Endothelial cell of umbilical vein (primary cell): ENCODE measurements around the gene SIGMAR1. TPM values are rescaled to one million over a fixed set of nuclear protein-coding genes. Genes with fewer than 3 reads are reported as not detected.

ENCODE experiments used
- BruUV-seq: library from RNA; stranded (reverse); fragments of 400-500 nt; replicated peaks from 2 replicates; lab custom pipeline; 2021; lab: Mats Ljungman, UMichigan
- CTCF ChIA-PET: fragments of 300-600, 350-600 bp; sonication (Branson Sonifier 250); formaldehyde crosslinking; loops from one replicate; lab custom pipeline; 2021; ENCODE audit warnings: antibody characterized with exemption, inconsistent platforms; lab: Charles Lee
- POLR2A ChIA-PET: fragments of 300-600, 350-600 bp; sonication (Branson Sonifier 250); formaldehyde crosslinking; loops from one replicate; lab custom pipeline; 2021; ENCODE audit warnings: antibody characterized with exemption, inconsistent platforms; lab: Charles Lee
- DNase-seq: peaks from one replicate; pipeline ENCODE4 v3.0.0-alpha.2; 2011; ENCODE audit warnings: low read depth, low spot score
- FAIRE-seq: peaks from 2 replicates; lab custom pipeline; 2011; peaks lifted over from hg19 to GRCh38; lab: Jason Lieb, UNC
- H2AFZ ChIP-seq: 2 replicates; pipeline ENCODE4 v1.6.0; 2012; ENCODE audit warnings: low read depth, low read length, control low read depth, inconsistent platforms
- H3K27ac ChIP-seq: 2 replicates; pipeline ENCODE4 v1.5.1; 2011; ENCODE audit warnings: low read depth, mild to moderate bottlenecking, control low read depth, low read length, moderate library complexity; ENCODE audit not compliant: insufficient read depth
- H3K27me3 ChIP-seq, 2 experiments: 2 replicates each; pipeline versions ENCODE4 v1.6.0 to v1.6.1; 2011; ENCODE audit warnings: low read length in 2 of 2, mixed read lengths in 1 of 2; ENCODE audit not compliant: control insufficient read depth in 2 of 2, insufficient read depth in 2 of 2
- H3K36me3 ChIP-seq, 2 experiments: 2 replicates in 1 of 2; 3 replicates in 1 of 2; pipeline ENCODE4 v1.5.1; 2011; ENCODE audit warnings: low read length in 2 of 2, mild to moderate bottlenecking in 1 of 2, moderate library complexity in 1 of 2; ENCODE audit not compliant: control insufficient read depth in 2 of 2, insufficient read depth in 2 of 2; ENCODE audit errors: extremely low read depth in 1 of 2
- H3K4me1 ChIP-seq: 3 replicates; pipeline ENCODE4 v1.5.1; 2011; ENCODE audit warnings: mild to moderate bottlenecking, low read length; ENCODE audit not compliant: control insufficient read depth, insufficient read depth; ENCODE audit errors: extremely low read depth
- H3K4me2 ChIP-seq: 2 replicates; pipeline ENCODE4 v1.6.1; 2011; ENCODE audit warnings: low read length, control low read depth, mixed read lengths; ENCODE audit not compliant: insufficient read depth
- H3K4me3 ChIP-seq, 3 experiments: fragments of 200-600 bp in 1 of 3; sonication (generic), shearing (Covaris generic) in 1 of 3; replicated peaks in 1 of 3; 2 replicates each; pipeline ENCODE4 v1.5.1; 2011 to 2016; ENCODE audit warnings: control low read depth in 3 of 3, low read length in 3 of 3, mild to moderate bottlenecking in 2 of 3, inconsistent platforms in 1 of 3, low read depth in 1 of 3, moderate library complexity in 1 of 3; ENCODE audit not compliant: insufficient read depth in 1 of 3
- H3K79me2 ChIP-seq: 2 replicates; pipeline ENCODE4 v1.6.0; 2012; ENCODE audit warnings: low read length, inconsistent platforms; ENCODE audit not compliant: control insufficient read depth, insufficient read depth
- H3K9ac ChIP-seq: replicated peaks from 2 replicates; pipeline ENCODE3; 2011; ENCODE audit warnings: low read length, control low read depth; ENCODE audit not compliant: insufficient read depth; ENCODE audit errors: extremely low read depth
- H3K9me1 ChIP-seq: replicated peaks from 3 replicates; pipeline ENCODE4 v1.6.0; 2011; ENCODE audit warnings: mild to moderate bottlenecking, low read length; ENCODE audit not compliant: control insufficient read depth, insufficient read depth; ENCODE audit errors: extremely low read depth
- H3K9me3 ChIP-seq: replicated peaks from 2 replicates; pipeline ENCODE4 v1.5.1; 2012; ENCODE audit warnings: low read length, inconsistent platforms; ENCODE audit not compliant: control insufficient read depth, insufficient read depth
- H4K20me1 ChIP-seq: replicated peaks from 2 replicates; pipeline ENCODE3; 2011; ENCODE audit warnings: mild to moderate bottlenecking, low read length; ENCODE audit not compliant: control insufficient read depth, insufficient read depth; ENCODE audit errors: extremely low read depth
- EZH2 ChIP-seq: IDR thresholded peaks from 2 replicates; pipeline ENCODE4 v1.6.1; 2012; ENCODE audit warnings: borderline replicate concordance, low read depth, mild to moderate bottlenecking, moderate library complexity, low read length, inconsistent platforms; ENCODE audit not compliant: severe bottlenecking
- GATA2 ChIP-seq: IDR thresholded peaks from 2 replicates; pipeline ENCODE4 v1.7.0; 2011; ENCODE audit warnings: low read depth, mild to moderate bottlenecking, moderate library complexity, mixed read lengths, low read length; ENCODE audit not compliant: insufficient read length, insufficient read depth
- MYC ChIP-seq: IDR thresholded peaks from one replicate; pipeline ENCODE4 v1.6.1; 2011; ENCODE audit warnings: mild to moderate bottlenecking, low read depth, low read length
- POLR2AphosphoS5 ChIP-seq: IDR thresholded peaks from 2 replicates; pipeline ENCODE4 v1.6.1; 2012; ENCODE audit warnings: low read depth, mild to moderate bottlenecking, control low read depth, low read length, moderate library complexity; ENCODE audit not compliant: insufficient read depth
- dilution Hi-C: fragments of 300-500 bp; cut with MboI; formaldehyde crosslinking; loops from one replicate; pipeline ENCODE4 v1.15.0; 2019; ENCODE audit warnings: low sequenced_read_pairs; ENCODE audit not compliant: extremely low pct_ligation_motif_present
- intact Hi-C: fragments of 100-400 bp; cut with micrococcal nuclease; formaldehyde crosslinking; loops from one replicate; pipeline ENCODE4 v1.10.0; 2022
- polyA plus RNA-seq, 4 experiments: library from polyadenylated mRNA; depleted of rRNA in 3 of 4; stranded (reverse) in 3 of 4; unstranded in 1 of 4; fragments of >200 nt; gene quantifications; 2 replicates each; pipeline versions ENCODE4 v1.2.1 to v1.2.3, GENCODE V29; 2011 to 2012; ENCODE audit warnings: missing spikeins in 1 of 4
- total RNA-seq: library from RNA; stranded (reverse); gene quantifications from 2 replicates; pipeline ENCODE4 v1.2.3, GENCODE V29; 2021
- TF ChIP-seq, protein P1 (sequence below): IDR thresholded peaks from 2 replicates; pipeline ENCODE4 v1.6.1; 2011; ENCODE audit not compliant: insufficient read depth, insufficient read length
- TF ChIP-seq, protein P2 (sequence below), 2 donors: IDR thresholded peaks; 1 replicate in 1 of 2; 2 replicates in 1 of 2; pipeline ENCODE4 v1.5.1; 2011; ENCODE audit warnings: low read length in 2 of 2, mild to moderate bottlenecking in 2 of 2, moderate library complexity in 2 of 2, control low read depth in 1 of 2, inconsistent platforms in 1 of 2, low read depth in 1 of 2; ENCODE audit not compliant: insufficient read depth in 1 of 2; ENCODE audit errors: extremely low read depth in 1 of 2

SIGMAR1 gene
- total and polyA plus RNA-seq, 2 donors (not counting 3 experiments of a cell fraction or from before 2014, with no cell fraction given) = 78.4 to 81.2 TPM

DNA sequence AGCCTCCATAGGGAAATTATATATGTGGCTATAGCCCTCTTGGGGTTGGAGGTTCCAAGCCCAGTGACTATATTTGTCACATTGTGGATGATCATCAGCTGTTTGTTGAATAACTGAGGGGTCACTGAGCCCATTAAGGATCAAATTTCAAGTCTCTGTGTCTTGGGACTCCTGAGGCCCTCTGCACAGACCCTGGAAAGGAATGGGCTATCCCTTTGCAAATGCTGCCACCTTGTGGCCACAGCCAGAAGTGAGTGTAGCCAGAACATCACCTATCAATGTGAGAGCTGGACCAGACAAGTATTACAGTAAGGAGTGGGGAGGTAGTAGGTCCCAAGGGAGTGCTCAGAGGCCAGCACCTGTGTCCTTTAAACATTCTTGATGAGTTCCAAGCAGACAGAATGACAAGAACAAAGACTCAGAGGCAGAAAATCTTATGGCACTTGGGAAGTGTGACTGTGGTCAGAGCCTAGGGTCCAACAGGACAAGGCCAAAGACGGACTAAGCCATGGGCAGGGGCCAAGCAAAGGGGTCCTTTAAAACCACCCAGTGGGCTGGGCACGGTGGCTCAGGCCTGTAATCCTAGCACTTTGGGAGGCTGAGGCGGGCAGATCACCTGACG is 33.9 kb downstream of the SIGMAR1 start:
- Histone ChIP-seq H3K4me1 (no peaks in the 10 kb centered on the region), H3K36me3 (no peaks in the 10 kb centered on the region), H3K4me3 (no peak overlapping the region), H3K9ac (no peak overlapping the region), H3K9me1 (no peaks in the 10 kb centered on the region), H3K9me3 (no peaks in the 10 kb centered on the region), H3K27me3 (peaks cover 0 to 10% of the 10 kb centered on the region in 2 experiments), H2AFZ (no peak overlapping the region), H4K20me1 (no peaks in the 10 kb centered on the region), H3K79me2 (no peaks in the 10 kb centered on the region), H3K4me2 (no peak overlapping the region), H3K27ac (no peak overlapping the region)
- dilution Hi-C loops (no loop called here), intact Hi-C loops (loop anchor here (1.0 kb wide), 4 partner anchors 56 to 271 kb away; no protein-coding TSS in a partner anchor)
- FAIRE-seq (peak; percentile 87), DNase-seq (peak; percentile 77)
- BruUV-seq = no TSS peak
- ChIA-PET CTCF (interaction anchor here (0.5 to 5.8 kb wide), 50 partner anchors 9 to 348 kb away, joined by 3 to 104 read pairs (median 5); partner anchors contain the start of genes DCTN3, ENHO, MYORG and RPP25L), POLR2A (interaction anchor here (1.4 kb wide), 1 partner anchor 102 kb away, joined by 3 read pairs; no protein-coding TSS in a partner anchor)
- TF ChIP-seq GATA2 (no peak), MYC (no peak), POLR2AphosphoS5 (no peak), EZH2 (no peak)
- TF ChIP-seq, protein P1, sequence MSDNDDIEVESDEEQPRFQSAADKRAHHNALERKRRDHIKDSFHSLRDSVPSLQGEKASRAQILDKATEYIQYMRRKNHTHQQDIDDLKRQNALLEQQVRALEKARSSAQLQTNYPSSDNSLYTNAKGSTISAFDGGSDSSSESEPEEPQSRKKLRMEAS = no peak
- TF ChIP-seq, protein P2, sequence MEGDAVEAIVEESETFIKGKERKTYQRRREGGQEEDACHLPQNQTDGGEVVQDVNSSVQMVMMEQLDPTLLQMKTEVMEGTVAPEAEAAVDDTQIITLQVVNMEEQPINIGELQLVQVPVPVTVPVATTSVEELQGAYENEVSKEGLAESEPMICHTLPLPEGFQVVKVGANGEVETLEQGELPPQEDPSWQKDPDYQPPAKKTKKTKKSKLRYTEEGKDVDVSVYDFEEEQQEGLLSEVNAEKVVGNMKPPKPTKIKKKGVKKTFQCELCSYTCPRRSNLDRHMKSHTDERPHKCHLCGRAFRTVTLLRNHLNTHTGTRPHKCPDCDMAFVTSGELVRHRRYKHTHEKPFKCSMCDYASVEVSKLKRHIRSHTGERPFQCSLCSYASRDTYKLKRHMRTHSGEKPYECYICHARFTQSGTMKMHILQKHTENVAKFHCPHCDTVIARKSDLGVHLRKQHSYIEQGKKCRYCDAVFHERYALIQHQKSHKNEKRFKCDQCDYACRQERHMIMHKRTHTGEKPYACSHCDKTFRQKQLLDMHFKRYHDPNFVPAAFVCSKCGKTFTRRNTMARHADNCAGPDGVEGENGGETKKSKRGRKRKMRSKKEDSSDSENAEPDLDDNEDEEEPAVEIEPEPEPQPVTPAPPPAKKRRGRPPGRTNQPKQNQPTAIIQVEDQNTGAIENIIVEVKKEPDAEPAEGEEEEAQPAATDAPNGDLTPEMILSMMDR (IDR thresholded peaks at IDR 0.05; ENCODE audit: extremely low read depth in 1 of 2, insufficient read depth in 1 of 2, low read depth in 1 of 2, low read length in 2 of 2) = peak; percentile 85 to 89
